Fibroblast of skin of left quadriceps (primary cell): Measurements from ENCODE around the gene PPARG.
"Not testable (repeated sequence)": the region's sequence is repeated elsewhere in the genome, so short reads cannot be mapped to it uniquely, and the experiment has no call there.

ENCODE experiments used
- DNase-seq, 2 experiments: peaks; one replicate each; pipeline ENCODE4 v3.0.0-alpha.2; 2013; ENCODE audit warnings: low read depth in 2 of 2

PPARG gene

GRCh38 chr3:12379640-12380429, 91.0 kb downstream of the PPARG start:
- DNase-seq: no peak

- no peak for DNase-seq
Observed at GRCh38 chr3:12380461-12380860, 91.6 kb downstream of the PPARG start.

- no peak for DNase-seq
Observed at GRCh38 chr3:12381199-12381598, 92.3 kb downstream of the PPARG start.

GRCh38 chr3:12383218-12383617, 94.3 kb downstream of the PPARG start:
- DNase-seq: no peak

GRCh38 chr3:12384451-12385233, 95.8 kb downstream of the PPARG start:
- DNase-seq: no peak

- DNase-seq: not testable (repeated sequence)
Observed at GRCh38 chr3:12386514-12387291, 97.8 kb downstream of the PPARG start.

- DNase-seq: no peak
Observed at GRCh38 chr3:12388185-12388584, 99.3 kb downstream of the PPARG start.

- no peak for DNase-seq
Observed at GRCh38 chr3:12392101-12392878, 103.4 kb downstream of the PPARG start.

GRCh38 chr3:12393894-12394293, 105.0 kb downstream of the PPARG start:
- DNase-seq: peak; percentile 95

- DNase-seq: no peak
Observed at GRCh38 chr3:12394569-12395271, 105.8 kb downstream of the PPARG start.

- no peak for DNase-seq
Observed at GRCh38 chr3:12395349-12396012, 106.6 kb downstream of the PPARG start.

- DNase-seq: no peak
Observed at GRCh38 chr3:12396471-12396870, 107.6 kb downstream of the PPARG start.

- no peak for DNase-seq
Observed at GRCh38 chr3:12399226-12399625, 110.4 kb downstream of the PPARG start.

GRCh38 chr3:12400616-12401194, 111.8 kb downstream of the PPARG start:
- DNase-seq: peak in 1 of 2 experiments; percentile 45

- no peak for DNase-seq
Observed at GRCh38 chr3:12401208-12401607, 112.3 kb downstream of the PPARG start.

- no peak for DNase-seq
Observed at GRCh38 chr3:12405432-12406272, 116.8 kb downstream of the PPARG start.

GRCh38 chr3:12408984-12409683, 120.3 kb downstream of the PPARG start:
- DNase-seq: no peak
